ENCODE measurements around the gene LCA5L. TPM values are rescaled to one million over a fixed set of nuclear protein-coding genes. Genes with fewer than 3 reads are reported as not detected.
"Not testable (repeated sequence)": the region's sequence is repeated elsewhere in the genome, so short reads cannot be mapped to it uniquely, and the experiment has no call there.

The LCA5L gene
- total RNA-seq, 1 experiment from 2014 or later = 0.46 TPM

GRCh38 chr21:39373634-39374033 lies 71.9 kb downstream of the LCA5L start:
- Histone ChIP-seq H4K20me1 (ENCODE audit: control insufficient read depth, insufficient read depth, insufficient read length) (no peaks in the 10 kb centered on the region), H3K4me2 (ENCODE audit: insufficient read depth, insufficient read length, low read length) (no peak overlapping the region), H3K18ac (ENCODE audit: insufficient read length, low read depth, low read length) (no peak overlapping the region), H2BK15ac (ENCODE audit: low read depth, low read length) (no peak overlapping the region), H4K5ac (ENCODE audit: insufficient read length, low read depth, low read length) (no peak overlapping the region), H3K27ac (ENCODE audit: insufficient read length, low read depth, low read length) (no peak overlapping the region), H3K14ac (ENCODE audit: insufficient read depth, low read length) (no peak overlapping the region), H3T11ph (ENCODE audit: low read length) (no peak overlapping the region), H2BK120ac (ENCODE audit: low read depth, low read length, poor library complexity, severe bottlenecking) (no peak overlapping the region), H2AFZ (ENCODE audit: low read length) (no peak overlapping the region), H4K8ac (replicated peaks; ENCODE audit: insufficient read length, low read depth, low read length) (no peak overlapping the region), H3K23ac (ENCODE audit: insufficient read length, low read depth, low read length) (no peak overlapping the region), H4K91ac (ENCODE audit: insufficient read length, low read depth, low read length) (no peak overlapping the region), H3K56ac (ENCODE audit: insufficient read length, low read depth, low read length) (no peak overlapping the region), H3K4me1 (ENCODE audit: insufficient read depth, low read length) (0 out of 2 replicates have a peak, but pooled peaks cover 2% of the 10 kb centered on the region), H2BK20ac (ENCODE audit: low read depth, low read length, poor library complexity, severe bottlenecking) (no peak overlapping the region), H3K9me3 (ENCODE audit: control insufficient read depth, low read depth, low read length) (no peaks in the 10 kb centered on the region), H2BK5ac (ENCODE audit: insufficient read length, low read length) (no peak overlapping the region), H2AK5ac (ENCODE audit: insufficient read length, low read length) (no peak overlapping the region), H3K79me2 (ENCODE audit: insufficient read depth, low read length) (no peaks in the 10 kb centered on the region), H3K23me2 (ENCODE audit: insufficient read length, low read depth, low read length, poor library complexity, severe bottlenecking) (no peaks in the 10 kb centered on the region), H2BK12ac (ENCODE audit: insufficient read length, low read depth, low read length) (no peak overlapping the region), H3K79me1 (ENCODE audit: insufficient read depth, low read depth, low read length, poor library complexity, severe bottlenecking) (no peaks in the 10 kb centered on the region), H3K4ac (ENCODE audit: low read depth, low read length) (no peak overlapping the region), H3K27me3 (ENCODE audit: insufficient read depth, low read length) (no peaks in the 10 kb centered on the region), H3K9ac (ENCODE audit: extremely low read depth, insufficient read length, low read length) (no peak overlapping the region)
- H3K4me1 Mint-ChIP-seq = peaks cover 13 to 16% of the 10 kb centered on the region in 2 experiments
- H3K27me3 Mint-ChIP-seq (ENCODE audit: low read depth) = no peaks in the 10 kb centered on the region; the same call in 1 of the 2 replicates
- peak; percentile 40 for DNase-seq
- H3K9me3 Mint-ChIP-seq = no peaks in the 10 kb centered on the region
- peak; percentile 51 for TF ChIP-seq CTCF (conservative IDR thresholded peaks at IDR 0.05)
- no peak overlapping the region for H3K4me3 Mint-ChIP-seq
- H3K27ac Mint-ChIP-seq = no peak overlapping the region; a peak in 1 of 7 replicates
- no peaks in the 10 kb centered on the region for H3K36me3 Mint-ChIP-seq (ENCODE audit: insufficient read depth in 1 of 3, low read depth in 3 of 3)
- WGBS (ENCODE audit: extremely low coverage, insufficient read length, low lambda C conversion rate) = no CpG with 5 or more reads among the region's 5 CpGs

- not testable (repeated sequence) for H2BK20ac ChIP-seq (ENCODE audit: low read depth, low read length, poor library complexity, severe bottlenecking); H3K4me3 Mint-ChIP-seq
Observed at GRCh38 chr21:39369896-39370288, 75.7 kb downstream of the LCA5L start.

More at GRCh38 chr21:39369896-39370288, 75.7 kb downstream of the LCA5L start:
- not testable (repeated sequence) for H4K91ac ChIP-seq (ENCODE audit: insufficient read length, low read depth, low read length); H3K18ac ChIP-seq (ENCODE audit: insufficient read length, low read depth, low read length); H2BK15ac ChIP-seq (ENCODE audit: low read depth, low read length); H4K20me1 ChIP-seq (ENCODE audit: control insufficient read depth, insufficient read depth, insufficient read length); H3K4ac ChIP-seq (ENCODE audit: low read depth, low read length); H3K23ac ChIP-seq (ENCODE audit: insufficient read length, low read depth, low read length); H3K4me1 Mint-ChIP-seq; H2BK5ac ChIP-seq (ENCODE audit: insufficient read length, low read length); H3K9me3 Mint-ChIP-seq; H2AFZ ChIP-seq (ENCODE audit: low read length); H3K56ac ChIP-seq (ENCODE audit: insufficient read length, low read depth, low read length); H3K27ac Mint-ChIP-seq; DNase-seq; H3K23me2 ChIP-seq (ENCODE audit: insufficient read length, low read depth, low read length, poor library complexity, severe bottlenecking); H3K4me1 ChIP-seq (ENCODE audit: insufficient read depth, low read length); H3K4me2 ChIP-seq (ENCODE audit: insufficient read depth, insufficient read length, low read length); H4K8ac ChIP-seq (replicated peaks; ENCODE audit: insufficient read length, low read depth, low read length); H2BK12ac ChIP-seq (ENCODE audit: insufficient read length, low read depth, low read length); H3K79me2 ChIP-seq (ENCODE audit: insufficient read depth, low read length); H4K5ac ChIP-seq (ENCODE audit: insufficient read length, low read depth, low read length); H2AK5ac ChIP-seq (ENCODE audit: insufficient read length, low read length); H2BK120ac ChIP-seq (ENCODE audit: low read depth, low read length, poor library complexity, severe bottlenecking); H3K27me3 ChIP-seq (ENCODE audit: insufficient read depth, low read length); H3T11ph ChIP-seq (ENCODE audit: low read length); H3K36me3 Mint-ChIP-seq (ENCODE audit: insufficient read depth in 1 of 3, low read depth in 3 of 3); H3K9me3 ChIP-seq (ENCODE audit: control insufficient read depth, low read depth, low read length); H3K9ac ChIP-seq (ENCODE audit: extremely low read depth, insufficient read length, low read length); H3K27ac ChIP-seq (ENCODE audit: insufficient read length, low read depth, low read length); H3K27me3 Mint-ChIP-seq (ENCODE audit: low read depth); H3K79me1 ChIP-seq (ENCODE audit: insufficient read depth, low read depth, low read length, poor library complexity, severe bottlenecking); H3K14ac ChIP-seq (ENCODE audit: insufficient read depth, low read length)
- WGBS (ENCODE audit: extremely low coverage, insufficient read length, low lambda C conversion rate) = no CpG with 5 or more reads among the region's 7 CpGs

All from H9 (cell line).